ENCODE data around the gene NEURL1B.
"Not testable (repeated sequence)": the region's sequence is repeated elsewhere in the genome, so short reads cannot be mapped to it uniquely, and the experiment has no call there.

Gene NEURL1B

GRCh38 chr5:172657524-172658233, 16.6 kb downstream of the NEURL1B start:
- DNase-seq (ENCODE audit: low read depth in 2 of 2), result not testable (repeated sequence)

GRCh38 chr5:172658391-172658790, 17.3 kb downstream of the NEURL1B start:
- DNase-seq (ENCODE audit: low read depth in 2 of 2), result no peak

GRCh38 chr5:172658961-172659501, 18.0 kb downstream of the NEURL1B start:
- DNase-seq (ENCODE audit: low read depth in 2 of 2), result no peak

- no peak for DNase-seq (ENCODE audit: low read depth in 2 of 2)
Observed at GRCh38 chr5:172659570-172659908, 18.5 kb downstream of the NEURL1B start.

GRCh38 chr5:172659909-172660628, 19.0 kb downstream of the NEURL1B start:
- no peak for DNase-seq (ENCODE audit: low read depth in 2 of 2)

GRCh38 chr5:172660974-172661373, 19.9 kb downstream of the NEURL1B start:
- no peak for DNase-seq (ENCODE audit: low read depth in 2 of 2)

GRCh38 chr5:172661526-172661925, 20.5 kb downstream of the NEURL1B start:
- DNase-seq (ENCODE audit: low read depth in 2 of 2), result no peak

GRCh38 chr5:172662596-172662995, 21.5 kb downstream of the NEURL1B start:
- no peak for DNase-seq (ENCODE audit: low read depth in 2 of 2)

GRCh38 chr5:172664018-172664417, 23.0 kb downstream of the NEURL1B start:
- DNase-seq (ENCODE audit: low read depth in 2 of 2), result no peak

GRCh38 chr5:172664681-172665541, 23.8 kb downstream of the NEURL1B start:
- DNase-seq (ENCODE audit: low read depth in 2 of 2), result no peak

- no peak for DNase-seq (ENCODE audit: low read depth in 2 of 2)
Observed at GRCh38 chr5:172666251-172666650, 25.2 kb downstream of the NEURL1B start.

GRCh38 chr5:172667786-172668593, 26.9 kb downstream of the NEURL1B start:
- no peak for DNase-seq (ENCODE audit: low read depth in 2 of 2)

GRCh38 chr5:172668594-172669071, 27.6 kb downstream of the NEURL1B start:
- DNase-seq (ENCODE audit: low read depth in 2 of 2), result no peak

GRCh38 chr5:172669386-172670004, 28.4 kb downstream of the NEURL1B start:
- DNase-seq (ENCODE audit: low read depth in 2 of 2), result no peak

GRCh38 chr5:172670005-172670402, 28.9 kb downstream of the NEURL1B start:
- DNase-seq (ENCODE audit: low read depth in 2 of 2), result no peak

- DNase-seq (ENCODE audit: low read depth in 2 of 2), result no peak
Observed at GRCh38 chr5:172670444-172670843, 29.4 kb downstream of the NEURL1B start.

GRCh38 chr5:172671091-172671490, 30.0 kb downstream of the NEURL1B start:
- DNase-seq (ENCODE audit: low read depth in 2 of 2), result no peak

GRCh38 chr5:172672681-172673080, 31.6 kb downstream of the NEURL1B start:
- no peak for DNase-seq (ENCODE audit: low read depth in 2 of 2)

- DNase-seq (ENCODE audit: low read depth in 2 of 2), result no peak
Observed at GRCh38 chr5:172674155-172674554, 33.1 kb downstream of the NEURL1B start.

GRCh38 chr5:172676914-172677475, 35.9 kb downstream of the NEURL1B start:
- DNase-seq (ENCODE audit: low read depth in 2 of 2), result no peak
